K562 (cell line): Measurements from ENCODE around the gene RPL27. TPM values are rescaled to one million over a fixed set of nuclear protein-coding genes. Genes with fewer than 3 reads are reported as not detected.

Experiments
- ATAC-seq: fragments of 200-7000 bp; cut with Tn5 transposase; 3 replicates; pipeline ENCODE4 v1.9.1; 2020; ENCODE audit warnings: moderate library complexity
- BruUV-seq: library from RNA; stranded (reverse); fragments of 400-500 nt; replicated peaks from 2 replicates; lab custom pipeline; 2021; lab: Mats Ljungman, UMichigan
- CTCF ChIA-PET: fragments of 300-600 bp; formaldehyde crosslinking; extraction: SDS; loops from one replicate; lab custom pipeline; 2021; ENCODE audit warnings: low intra/inter-chr PET ratio; lab: Yijun Ruan, JAX
- POLR2A ChIA-PET: fragments of 300-600, 350-650 bp; sonication (Branson Sonifier 250); formaldehyde crosslinking; extraction: SDS; loops from one replicate; lab custom pipeline; 2021; ENCODE audit warnings: antibody characterized with exemption, inconsistent platforms; lab: Yijun Ruan, JAX
- DNase-seq, 4 experiments: peaks; one replicate each; pipeline versions ENCODE4 v3.0.0 to v3.0.0-alpha.2; 2011 to 2018; ENCODE audit warnings: low spot score in 3 of 4, mixed read lengths in 3 of 4; ENCODE audit errors: extremely low read depth in 1 of 4
- FAIRE-seq: peaks from 2 replicates; lab custom pipeline; 2011; peaks lifted over from hg19 to GRCh38; lab: Jason Lieb, UNC
- H2AFZ ChIP-seq: 2 replicates; pipeline ENCODE4 v1.6.0; 2011; ENCODE audit warnings: low read depth, low read length, control low read depth, inconsistent platforms
- H3K27ac ChIP-seq: fragments of 200-600 bp; 3 replicates; pipeline ENCODE4 v1.8.0; 2011; ENCODE audit warnings: low read depth, mild to moderate bottlenecking, control low read depth, inconsistent platforms, low read length, moderate library complexity, mixed read lengths; ENCODE audit errors: extremely low read depth
- H3K27me3 ChIP-seq, 2 experiments: fragments of 300-600 bp in 1 of 2; 2 replicates in 1 of 2; 3 replicates in 1 of 2; pipeline versions ENCODE4 v1.6.0 to v1.8.0; 2011; ENCODE audit warnings: inconsistent platforms in 2 of 2, low read length in 2 of 2, mild to moderate bottlenecking in 1 of 2, mixed read lengths in 1 of 2, moderate library complexity in 1 of 2; ENCODE audit not compliant: control insufficient read depth in 2 of 2, insufficient read depth in 2 of 2
- H3K36me3 ChIP-seq: fragments of 300-600 bp; 3 replicates; pipeline ENCODE4 v1.8.0; 2011; ENCODE audit warnings: mild to moderate bottlenecking, low read length, inconsistent platforms; ENCODE audit not compliant: control insufficient read depth, insufficient read depth
- H3K4me1 ChIP-seq, 2 experiments: fragments of 200-600 bp in 1 of 2; replicated peaks in 1 of 2; 2 replicates in 1 of 2; 3 replicates in 1 of 2; pipeline versions ENCODE4 v1.5.1 to v1.8.0; 2011; ENCODE audit warnings: inconsistent platforms in 2 of 2, low read length in 2 of 2, mild to moderate bottlenecking in 1 of 2, mixed read lengths in 1 of 2, moderate library complexity in 1 of 2; ENCODE audit not compliant: control insufficient read depth in 2 of 2, insufficient read depth in 2 of 2
- H3K4me2 ChIP-seq: 2 replicates; pipeline ENCODE4 v1.6.1; 2011; ENCODE audit warnings: low read length, control low read depth, inconsistent platforms, mixed read lengths; ENCODE audit not compliant: insufficient read depth
- H3K4me3 ChIP-seq: fragments of 200-600 bp; sonication (generic), shearing (Covaris generic); 2 replicates; pipeline ENCODE4 v1.5.1; 2016; ENCODE audit warnings: control low read depth, inconsistent platforms
- H3K79me2 ChIP-seq: fragments of 200-600 bp; 3 replicates; pipeline ENCODE4 v1.8.0; 2011; ENCODE audit warnings: low read length, inconsistent platforms; ENCODE audit not compliant: control insufficient read depth, insufficient read depth
- H3K9ac ChIP-seq, 2 experiments: 2 replicates each; pipeline versions ENCODE4 v1.6.0 to v1.6.1; 2011; ENCODE audit warnings: low read depth in 2 of 2, low read length in 2 of 2, control low read depth in 1 of 2, inconsistent platforms in 1 of 2, mild to moderate bottlenecking in 1 of 2, mixed read lengths in 1 of 2; ENCODE audit not compliant: insufficient read depth in 1 of 2
- H3K9me1 ChIP-seq: one replicate; pipeline ENCODE4 v1.6.0; 2011; ENCODE audit warnings: inconsistent platforms, mild to moderate bottlenecking, low read length, moderate library complexity; ENCODE audit not compliant: control insufficient read depth, insufficient read depth
- H3K9me3 ChIP-seq: replicated peaks from 2 replicates; pipeline ENCODE4 v1.5.1; 2011; ENCODE audit warnings: low read depth, low read length, inconsistent platforms; ENCODE audit not compliant: control insufficient read depth, insufficient read depth
- H4K20me1 ChIP-seq: replicated peaks from 2 replicates; pipeline ENCODE4 v1.6.1; 2011; ENCODE audit warnings: low read length, inconsistent platforms, mixed read lengths; ENCODE audit not compliant: control insufficient read depth, insufficient read depth
- CAMTA2 ChIP-seq: fragments of 250-450 bp; sonication (Bioruptor Pico); conservative IDR thresholded peaks from 2 replicates; pipeline ENCODE4 v1.5.1; 2022
- FOSL1 ChIP-seq: fragments of 200-800 bp; sonication (Bioruptor generic); conservative IDR thresholded peaks from 2 replicates; pipeline ENCODE4 v1.6.1; 2016; ENCODE audit warnings: missing genetic modification characterization, missing compliant biosample characterization
- JUND ChIP-seq, 2 experiments: IDR thresholded peaks; 2 replicates in 1 of 2; 3 replicates in 1 of 2; pipeline ENCODE4 v1.6.1; 2011; ENCODE audit warnings: borderline replicate concordance in 2 of 2, low read depth in 2 of 2, low read length in 2 of 2, improper control_type of control experiment in 1 of 2, missing biosample characterization in 1 of 2, missing genetic modification characterization in 1 of 2, missing genetic modification reagents in 1 of 2
- KAT7 ChIP-seq: sonication (generic); formaldehyde crosslinking; IDR thresholded peaks from 2 replicates; pipeline ENCODE4 v1.8.0; 2022; ENCODE audit warnings: missing genetic modification reagents, mild to moderate bottlenecking, borderline replicate concordance
- MEF2D ChIP-seq: conservative IDR thresholded peaks from 2 replicates; pipeline ENCODE4 v1.6.1; 2016; ENCODE audit warnings: low read depth, missing genetic modification characterization, missing compliant biosample characterization
- NEUROD1 ChIP-seq: fragments of 150-350 bp; IDR thresholded peaks from 2 replicates; pipeline ENCODE4 v1.6.1; 2014; ENCODE audit warnings: borderline replicate concordance, low read length, low read depth; ENCODE audit not compliant: partially characterized antibody
- NFIC ChIP-seq: fragments of 450-650 bp; IDR thresholded peaks from 2 replicates; pipeline ENCODE4 v1.6.1; 2017; ENCODE audit warnings: mild to moderate bottlenecking, inconsistent platforms
- NFIX ChIP-seq: fragments of 250-450 bp; sonication (Bioruptor Pico); IDR thresholded peaks from 2 replicates; pipeline ENCODE4 v1.4.0; 2020; ENCODE audit warnings: low read depth, mild to moderate bottlenecking, moderate library complexity
- NR4A1 ChIP-seq, 2 experiments: fragments of 250-450 bp in 1 of 2; fragments of 450-650 bp in 1 of 2; sonication (Bioruptor Pico) in 1 of 2; IDR thresholded peaks; 2 replicates each; pipeline versions ENCODE4 v1.4.0 to v1.6.1; 2016 to 2020; ENCODE audit warnings: mild to moderate bottlenecking in 2 of 2, missing compliant biosample characterization in 1 of 2, missing genetic modification characterization in 1 of 2, moderate library complexity in 1 of 2
- RBM34 ChIP-seq: fragments of 200-400 bp; formaldehyde crosslinking; IDR thresholded peaks from 2 replicates; pipeline ENCODE4 v1.6.1; 2018; ENCODE audit warnings: low read length, borderline replicate concordance; ENCODE audit not compliant: insufficient read depth
- SMARCA4 ChIP-seq: fragments of 450-650 bp; IDR thresholded peaks from 2 replicates; pipeline ENCODE4 v1.6.1; 2016
- SOX6 ChIP-seq: fragments of 450-650 bp; IDR thresholded peaks from 2 replicates; pipeline ENCODE4 v1.6.1; 2014; ENCODE audit warnings: mild to moderate bottlenecking
- TEAD1 ChIP-seq, 2 experiments: fragments of 450-650 bp in 1 of 2; sonication (generic) in 1 of 2; formaldehyde crosslinking; IDR thresholded peaks; 2 replicates each; pipeline versions ENCODE4 v1.4.0 to v1.8.0; 2020 to 2022; ENCODE audit warnings: mild to moderate bottlenecking in 2 of 2, missing genetic modification reagents in 1 of 2
- TEAD4 ChIP-seq, 2 experiments: sonication (generic) in 1 of 2; formaldehyde crosslinking in 1 of 2; IDR thresholded peaks; 2 replicates each; pipeline versions ENCODE4 v1.6.1 to v1.8.0; 2012 to 2022; ENCODE audit warnings: borderline replicate concordance in 1 of 2, inconsistent platforms in 1 of 2, low read length in 1 of 2, mild to moderate bottlenecking in 1 of 2, missing genetic modification reagents in 1 of 2
- XRCC3 ChIP-seq: fragments of 450-650 bp; IDR thresholded peaks from 2 replicates; pipeline ENCODE4 v1.6.1; 2017; ENCODE audit warnings: mild to moderate bottlenecking, moderate library complexity
- ZNF121 ChIP-seq: sonication (generic); formaldehyde crosslinking; conservative IDR thresholded peaks from 2 replicates; pipeline ENCODE4 v1.8.0; 2022; ENCODE audit warnings: missing genetic modification reagents
- ZNF324 ChIP-seq: fragments of 250-450 bp; sonication (Bioruptor Pico); IDR thresholded peaks from 2 replicates; pipeline ENCODE4 v1.4.0; 2020; ENCODE audit warnings: mild to moderate bottlenecking
- WGBS: fragments of 100-300 bp; shearing (Covaris generic); methylation state at CpG from one replicate; pipeline ENCODE4 v1.1.6; 2016; ENCODE audit warnings: low coverage, mixed read lengths; ENCODE audit not compliant: insufficient coverage; ENCODE audit errors: missing lambda C conversion rate; 5-methylcytosine and 5-hydroxymethylcytosine counted together
- in situ Hi-C: fragments of 300-500 bp; cut with MboI; formaldehyde crosslinking; loops from 4 replicates; pipeline ENCODE4 v1.15.0; 2018; ENCODE audit warnings: inconsistent platforms, mixed read lengths
- intact Hi-C: fragments of 100-400 bp; cut with micrococcal nuclease; formaldehyde crosslinking; loops from 2 replicates; pipeline ENCODE4 v1.14.2; 2022
- polyA plus RNA-seq, 8 experiments: library from polyadenylated mRNA; depleted of rRNA in 4 of 8; stranded (reverse) in 5 of 8; unstranded in 3 of 8; fragments of >200 nt; fragmentation: Nextera tagmentation in 2 of 8; fragmentation: Illumina TruSeq in 1 of 8; extraction: Ambion mirVana in 2 of 8; extraction: Trizol in 1 of 8; gene quantifications; 2 replicates each; pipeline versions ENCODE4 v1.2.1 to v1.2.3, GENCODE V29; 2011 to 2014; ENCODE audit warnings: inconsistent platforms in 1 of 8, missing spikeins in 1 of 8
- total RNA-seq, 7 experiments: library from RNA; depleted of rRNA in 6 of 7; stranded (reverse); fragments of >200 nt in 6 of 7; fragmentation: Illumina TruSeq in 2 of 7; extraction: Trizol in 2 of 7; gene quantifications; 2 replicates each; pipeline versions ENCODE4 v1.2.1 to v1.2.3, GENCODE V29; 2011 to 2021; ENCODE audit warnings: low replicate concordance in 1 of 7
- TF ChIP-seq, protein P1 (sequence below): fragments of 450-650 bp; IDR thresholded peaks from 2 replicates; pipeline ENCODE4 v1.6.1; 2016

Gene RPL27
- total and polyA plus RNA-seq, 9 of the 15 experiments (the other 6 are each of a cell fraction or from before 2014, with no cell fraction given) = 1,539 to 6,155 (median 3,710) TPM

DNA sequence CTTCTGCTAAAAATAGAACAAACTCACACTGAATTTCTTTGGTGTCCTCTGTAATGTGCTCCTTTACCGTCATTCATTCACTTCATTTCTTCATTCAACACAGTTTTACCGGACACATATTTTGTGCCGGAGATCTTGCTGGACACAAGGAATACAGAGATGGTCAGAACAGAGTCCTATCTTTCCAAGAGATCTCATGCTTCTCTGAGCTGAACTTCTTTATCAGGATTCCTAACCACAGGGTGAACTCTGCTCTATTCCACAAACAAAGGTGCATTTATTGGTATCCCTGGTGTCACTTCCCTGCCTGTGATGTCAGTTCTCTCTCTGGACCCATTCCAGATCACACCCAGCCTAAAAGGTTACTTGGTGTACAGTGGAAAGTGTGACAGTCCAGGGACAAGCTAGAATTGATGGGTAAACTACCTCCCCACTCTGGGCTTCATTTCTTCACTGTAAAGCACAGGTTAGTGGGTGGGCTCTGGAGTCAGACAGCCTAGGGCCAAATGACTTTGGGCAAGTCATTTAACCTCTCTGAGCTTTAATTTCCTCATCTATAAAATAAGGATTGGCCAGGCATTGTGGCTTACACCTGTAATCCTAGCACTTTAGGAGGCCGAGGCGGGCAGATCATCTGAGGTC lies 12.6 kb downstream of the RPL27 start:
- CTCF ChIA-PET = no interaction called here
- in situ Hi-C loops = loop anchor here (10.0 kb wide), 1 partner anchor 304 kb away; no protein-coding TSS in a partner anchor
- WGBS = 38% methylated on average over 5 of the region's 5 CpGs
- H3K4me1 ChIP-seq = peaks cover 22 to 31% of the 10 kb centered on the region in 2 experiments
- peak; percentile 77 for FAIRE-seq
- peaks cover 28% of the 10 kb centered on the region; the same call in 1 of the 3 replicates for H3K36me3 ChIP-seq
- no peaks in the 10 kb centered on the region; the same call in 2 of the 3 replicates for H3K79me2 ChIP-seq
- no peaks in the 10 kb centered on the region for H3K27me3 ChIP-seq
- BruUV-seq = no TSS peak
- peak overlapping the region; percentile 33; the same call in 1 of the 2 replicates for H2AFZ ChIP-seq
- peak overlapping the region; percentile 45; the same call in 1 of the 2 replicates for H3K4me2 ChIP-seq
- no peaks in the 10 kb centered on the region; the same call in 1 of the 2 replicates for H3K9me3 ChIP-seq
- peak in 3 of 4 experiments; percentile 38 to 58 (median 41) for DNase-seq
- 0 out of 3 replicates have a peak overlapping the region, but pooled peaks have one; percentile 2 for H3K27ac ChIP-seq
- peak overlapping the region; percentile 10 to 62; a peak in 1 of 4 replicates for H3K9ac ChIP-seq
- intact Hi-C loops = no loop called here
- no peak overlapping the region for H3K4me3 ChIP-seq
- POLR2A ChIA-PET = interaction anchor here (0.6 to 4.0 kb wide), 8 partner anchors 8 to 122 kb away, joined by 3 to 31 read pairs (median 6); partner anchors contain the start of genes RPL27 and VAT1
- no peak for ATAC-seq
- H4K20me1 ChIP-seq = no peaks in the 10 kb centered on the region; the same call in 1 of the 2 replicates
- no peaks in the 10 kb centered on the region for H3K9me1 ChIP-seq
- peak; percentile 55; the same call in 1 of the 2 replicates for TF ChIP-seq SOX6
- TF ChIP-seq SMARCA4 = peak; percentile 13; the same call in 1 of the 2 replicates
- no peak for TF ChIP-seq XRCC3
- no peak for TF ChIP-seq NR4A1 (CRISPR knock-in tag; IDR thresholded peaks at IDR 0.05)
- no peak for TF ChIP-seq NR4A1 (tag; IDR thresholded peaks at IDR 0.05)
- TF ChIP-seq NFIC = peak; percentile 50
- TF ChIP-seq MEF2D (tag) = 0 out of 2 replicates have a peak, but pooled peaks have one; percentile 56
- TF ChIP-seq FOSL1 (tag) = peak; percentile 45
- no peak for TF ChIP-seq RBM34
- no peak for TF ChIP-seq KAT7 (CRISPR knock-in tag)
- peak; percentile 13; the same call in 1 of the 2 replicates for TF ChIP-seq TEAD4 (IDR thresholded peaks at IDR 0.05; ENCODE audit: low read length)
- TF ChIP-seq TEAD4 (CRISPR knock-in tag; IDR thresholded peaks at IDR 0.05; ENCODE audit: borderline replicate concordance) = no peak
- no peak for TF ChIP-seq CAMTA2 (CRISPR knock-in tag)
- no peak for TF ChIP-seq TEAD1 (CRISPR knock-in tag; IDR thresholded peaks at IDR 0.05)
- TF ChIP-seq NFIX (CRISPR knock-in tag) = 0 out of 2 replicates have a peak, but pooled peaks have one; percentile 2
- TF ChIP-seq, protein P1, sequence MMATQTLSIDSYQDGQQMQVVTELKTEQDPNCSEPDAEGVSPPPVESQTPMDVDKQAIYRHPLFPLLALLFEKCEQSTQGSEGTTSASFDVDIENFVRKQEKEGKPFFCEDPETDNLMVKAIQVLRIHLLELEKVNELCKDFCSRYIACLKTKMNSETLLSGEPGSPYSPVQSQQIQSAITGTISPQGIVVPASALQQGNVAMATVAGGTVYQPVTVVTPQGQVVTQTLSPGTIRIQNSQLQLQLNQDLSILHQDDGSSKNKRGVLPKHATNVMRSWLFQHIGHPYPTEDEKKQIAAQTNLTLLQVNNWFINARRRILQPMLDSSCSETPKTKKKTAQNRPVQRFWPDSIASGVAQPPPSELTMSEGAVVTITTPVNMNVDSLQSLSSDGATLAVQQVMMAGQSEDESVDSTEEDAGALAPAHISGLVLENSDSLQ = peak; percentile 40; the same call in 1 of the 2 replicates
- TF ChIP-seq JUND (IDR thresholded peaks at IDR 0.05; ENCODE audit: borderline replicate concordance, low read depth, low read length) = peak; percentile 17; the same call in 1 of the 2 replicates
- peak; percentile 36; the same call in 1 of the 3 replicates for TF ChIP-seq JUND (tag; IDR thresholded peaks at IDR 0.05; ENCODE audit: borderline replicate concordance, low read depth, low read length)
- no peak for TF ChIP-seq NEUROD1
- no peak for TF ChIP-seq ZNF121 (CRISPR knock-in tag)
- no peak for TF ChIP-seq ZNF324 (CRISPR knock-in tag)
